GM19397 (cell line): ENCODE results near the gene CYFIP2.

ENCODE experiments used
- ATAC-seq: cut with Tn5 transposase; IDR thresholded peaks from one replicate; pipeline ENCODE4 v1.9.1; 2021; ENCODE audit warnings: mild to moderate bottlenecking, moderate library complexity; ENCODE audit not compliant: unreplicated experiment

CYFIP2 gene

DNA sequence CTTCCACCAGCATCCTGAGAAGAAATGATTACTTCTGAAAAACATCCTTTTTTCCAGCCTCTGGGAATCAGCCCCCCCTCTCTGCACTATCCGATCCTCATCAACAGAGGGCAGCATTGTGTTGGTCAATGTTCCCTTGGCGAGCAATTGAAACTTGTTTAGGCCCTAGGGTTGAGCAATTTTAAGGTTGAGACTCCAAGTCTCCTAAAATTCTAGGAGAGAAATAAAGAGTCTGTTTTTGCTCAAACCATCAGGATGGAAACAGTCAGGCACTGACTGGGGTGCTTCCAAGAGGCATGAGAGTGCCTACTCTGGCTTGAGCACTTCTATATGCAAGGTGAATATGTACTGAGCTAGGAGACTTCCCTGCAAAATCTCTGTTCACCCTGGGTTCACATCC lies 12.4 kb upstream of the CYFIP2 start:
- ATAC-seq, result peak; percentile 42

DNA sequence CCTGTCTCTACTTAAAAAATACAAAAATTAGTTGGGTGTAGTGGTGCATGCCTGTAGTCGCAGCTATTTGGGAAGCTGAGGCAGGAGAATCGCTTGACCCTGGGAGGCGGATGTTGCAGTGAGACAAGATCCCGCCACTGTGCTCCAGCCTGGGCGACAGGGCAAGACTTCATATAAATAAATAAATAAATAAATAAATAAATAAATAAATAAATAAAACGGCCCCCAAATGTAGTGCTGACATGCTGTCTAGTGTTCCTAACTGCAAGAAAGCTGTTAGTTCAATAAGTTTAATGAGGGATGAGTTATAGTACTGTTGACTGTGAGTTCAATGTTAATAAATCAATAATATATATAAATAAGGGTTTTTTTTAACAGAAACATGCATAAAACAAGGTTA lies 7.5 kb upstream of the CYFIP2 start:
- no peak for ATAC-seq

DNA sequence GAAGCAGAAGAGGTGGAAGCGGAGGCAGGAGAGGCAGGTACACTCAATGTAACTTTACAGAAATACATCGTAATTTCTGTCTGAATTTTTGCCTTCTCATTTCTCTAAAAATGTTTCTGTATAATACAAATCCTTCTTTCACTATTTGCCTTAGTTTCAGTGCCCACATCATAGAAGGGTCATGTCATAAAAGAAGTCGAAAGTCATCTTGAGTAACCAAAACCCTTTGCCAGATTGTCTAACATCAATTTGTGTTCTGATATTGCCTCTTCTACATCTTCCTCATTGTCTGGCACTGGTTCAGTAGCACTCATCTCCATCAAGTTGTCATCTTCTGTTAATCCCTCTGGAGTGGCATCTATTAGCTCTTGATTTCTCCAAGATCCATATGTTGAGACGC lies 6.2 kb upstream of the CYFIP2 start:
- ATAC-seq, result no peak

DNA sequence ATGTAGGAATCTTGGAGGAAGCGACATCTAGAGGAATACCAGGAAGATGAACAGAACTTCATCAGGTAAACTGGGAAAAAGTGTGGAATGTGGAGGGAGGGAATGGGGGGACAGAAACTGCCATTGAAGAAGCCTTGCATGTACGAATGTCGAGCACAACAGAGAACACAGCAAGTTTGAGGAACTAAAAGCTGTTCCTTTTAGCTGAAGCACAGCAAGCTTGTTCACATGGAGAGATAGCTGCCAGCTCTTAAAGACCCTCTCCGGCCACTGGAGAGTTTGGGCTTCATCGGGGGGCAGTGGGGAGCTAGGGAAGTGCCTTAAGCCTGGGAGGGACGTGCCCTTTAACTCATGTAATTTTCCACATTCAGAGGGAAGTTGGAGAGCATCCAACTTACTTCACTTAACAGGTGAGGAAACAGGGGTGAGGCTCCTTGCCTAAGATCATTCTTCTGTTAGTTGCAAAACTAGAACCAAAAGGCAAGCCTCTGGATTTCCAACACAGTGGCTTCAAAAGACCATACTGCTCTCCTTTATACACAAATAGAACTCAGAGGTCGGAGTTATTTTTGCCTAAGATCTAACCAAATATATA lies 2.3 kb upstream of the CYFIP2 start:
- ATAC-seq, result no peak

DNA sequence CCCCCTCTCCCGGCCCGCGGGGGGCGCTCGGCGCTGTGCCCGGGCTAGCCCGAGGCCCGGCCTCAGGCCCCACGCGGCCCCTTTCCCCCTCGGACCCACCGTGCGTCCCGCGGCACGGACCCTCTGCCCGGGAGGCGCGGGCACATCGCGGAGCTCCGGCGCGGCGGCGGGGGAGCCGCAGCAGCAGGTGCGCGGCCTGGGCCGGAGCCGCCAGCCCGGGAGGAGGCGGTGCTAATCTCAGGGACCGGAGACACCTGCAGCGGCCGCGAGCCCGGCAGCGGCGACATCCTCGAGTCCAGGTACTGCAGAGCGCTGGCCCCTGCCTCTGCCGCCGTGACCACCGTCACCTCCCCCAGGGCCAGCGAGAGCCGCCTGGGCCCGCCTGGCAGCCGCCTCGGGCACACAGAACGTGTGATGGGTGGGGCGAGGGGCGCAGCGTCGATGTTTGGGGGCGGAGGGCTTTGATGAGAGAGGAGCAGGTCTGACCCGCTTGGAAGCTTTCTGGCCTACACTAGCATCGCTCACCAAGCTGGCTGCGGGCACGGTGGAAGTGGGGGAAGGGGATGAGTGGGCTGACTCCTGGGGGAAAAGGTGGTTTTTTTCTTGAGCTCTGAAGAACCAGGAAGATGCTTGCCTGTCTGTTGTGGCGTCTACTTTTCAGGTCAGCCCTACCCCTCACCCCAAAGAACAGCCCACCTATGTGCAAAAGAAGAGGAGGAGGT lies 524 bp downstream of the CYFIP2 start:
- ATAC-seq, result peak; percentile 54

DNA sequence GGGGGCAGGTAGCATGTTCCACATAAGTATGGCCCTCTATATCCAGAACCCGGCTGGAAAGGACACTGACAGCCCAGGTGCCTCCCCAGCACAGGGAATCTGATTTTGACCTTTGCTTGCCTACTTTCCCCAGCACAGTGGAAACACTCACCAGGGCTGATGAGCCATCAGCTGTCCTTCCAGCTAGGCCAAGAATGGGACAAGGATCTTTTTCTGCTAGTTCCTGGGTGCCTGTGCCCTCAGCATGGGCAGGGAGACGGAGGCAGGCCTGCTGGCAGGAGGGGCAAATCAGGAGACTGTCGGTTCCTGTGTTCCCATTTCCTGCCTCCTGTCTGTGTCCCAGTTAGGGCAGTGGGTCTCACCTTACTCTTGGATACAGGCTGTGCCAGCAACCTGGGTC lies 1.1 kb downstream of the CYFIP2 start:
- ATAC-seq, result no peak

DNA sequence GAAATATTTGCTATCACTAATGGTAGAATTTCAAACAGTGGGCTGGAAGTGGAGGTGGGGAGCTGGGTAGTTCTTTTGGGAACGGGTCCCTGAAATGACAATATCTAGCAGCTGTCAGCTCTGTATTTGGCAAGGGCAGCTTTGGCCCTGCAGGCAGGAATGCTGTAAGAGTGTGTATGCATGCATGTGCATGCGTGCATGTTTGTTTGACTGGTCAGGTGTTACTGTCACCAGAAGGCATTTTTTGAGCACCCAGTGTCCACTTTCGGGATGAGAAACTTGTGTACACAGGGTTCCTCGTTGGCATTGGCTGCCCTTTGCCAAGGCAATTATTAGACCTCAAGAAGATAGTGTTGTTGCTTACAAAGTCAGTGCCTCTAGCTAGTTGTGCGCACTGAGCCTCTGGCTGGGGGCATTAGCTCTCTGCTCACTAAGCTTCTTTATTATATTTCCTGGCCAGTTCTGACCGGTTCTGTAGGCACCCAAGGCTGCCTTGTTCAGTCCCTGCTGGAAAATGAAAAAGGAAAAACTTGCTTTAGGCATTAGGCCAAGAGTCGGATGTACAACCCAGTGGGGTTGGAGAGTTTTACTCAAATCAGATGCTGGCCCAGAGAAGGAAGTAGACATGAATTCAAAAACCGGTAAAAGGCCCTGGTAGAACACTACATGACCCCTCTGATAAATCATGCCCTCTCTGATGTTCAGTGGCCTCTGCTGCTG lies 2.0 kb downstream of the CYFIP2 start:
- no peak for ATAC-seq

DNA sequence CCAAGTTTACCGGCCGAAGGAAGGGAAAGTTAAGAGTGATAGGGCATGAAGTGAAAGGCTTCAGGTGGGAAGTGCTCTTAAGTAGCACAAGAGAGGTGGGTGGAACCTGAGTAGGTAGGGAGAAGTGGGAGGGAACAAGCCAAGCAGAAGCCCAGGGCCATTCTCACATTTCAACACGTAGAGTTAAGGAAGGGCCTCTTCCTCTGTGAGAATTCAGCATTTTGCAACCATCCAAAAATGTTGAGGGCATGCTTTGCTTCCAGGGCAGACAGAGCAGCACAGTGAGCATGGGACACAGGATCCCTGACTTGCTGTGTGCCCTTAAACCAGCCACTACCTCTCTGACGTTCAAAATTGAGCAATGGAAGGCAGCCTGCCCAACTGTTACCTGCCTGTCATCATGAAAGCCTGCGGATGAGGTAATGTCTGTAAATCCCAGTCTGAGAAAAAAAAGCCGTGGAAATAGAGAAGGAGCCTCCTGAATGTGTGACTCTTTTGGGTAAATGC lies 3.3 kb downstream of the CYFIP2 start:
- no peak for ATAC-seq

DNA sequence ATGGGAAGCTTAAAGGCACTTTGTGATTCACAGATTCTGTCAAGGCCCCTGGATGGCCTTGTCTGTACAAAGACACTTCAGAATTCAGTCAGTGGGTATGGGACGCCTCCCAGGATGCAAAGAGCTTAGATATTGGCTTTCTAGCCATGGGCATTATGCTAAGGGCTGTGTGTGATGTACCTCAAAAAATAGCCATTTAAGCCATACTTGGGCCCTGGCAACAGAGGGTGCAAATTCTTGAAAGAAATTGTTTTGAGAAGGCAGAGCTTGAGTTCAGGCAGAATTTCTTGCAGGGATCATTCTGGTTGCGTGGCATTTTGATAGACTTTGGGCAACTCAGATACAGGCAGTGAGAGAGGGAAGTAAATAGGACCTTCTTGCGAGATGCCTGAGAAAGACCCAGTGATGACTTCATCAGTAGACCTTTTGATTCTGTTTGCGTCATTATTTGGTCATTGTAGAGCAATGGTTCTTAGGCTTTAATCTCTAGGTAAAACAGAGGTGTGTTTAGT lies 3.9 kb downstream of the CYFIP2 start:
- no peak for ATAC-seq

DNA sequence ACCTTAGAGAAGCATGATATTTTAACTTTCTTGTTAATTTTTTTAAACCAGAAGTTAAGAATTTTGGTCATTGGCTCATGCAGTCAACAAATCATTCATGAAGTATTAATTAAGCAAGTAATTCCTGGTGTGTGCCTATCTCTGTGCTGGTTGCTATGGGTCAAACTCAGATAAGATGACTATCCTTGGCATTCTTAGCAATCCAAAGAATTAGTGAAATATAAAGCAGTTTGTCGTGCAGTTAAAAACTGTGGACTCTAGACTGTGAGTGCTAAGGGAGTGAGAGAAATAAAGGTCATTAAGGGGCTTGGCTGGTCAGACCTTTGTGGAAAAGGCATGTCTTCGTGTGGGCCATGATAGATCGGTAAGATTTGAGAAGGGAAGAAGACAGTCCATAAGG lies 4.8 kb downstream of the CYFIP2 start:
- ATAC-seq, result no peak

DNA sequence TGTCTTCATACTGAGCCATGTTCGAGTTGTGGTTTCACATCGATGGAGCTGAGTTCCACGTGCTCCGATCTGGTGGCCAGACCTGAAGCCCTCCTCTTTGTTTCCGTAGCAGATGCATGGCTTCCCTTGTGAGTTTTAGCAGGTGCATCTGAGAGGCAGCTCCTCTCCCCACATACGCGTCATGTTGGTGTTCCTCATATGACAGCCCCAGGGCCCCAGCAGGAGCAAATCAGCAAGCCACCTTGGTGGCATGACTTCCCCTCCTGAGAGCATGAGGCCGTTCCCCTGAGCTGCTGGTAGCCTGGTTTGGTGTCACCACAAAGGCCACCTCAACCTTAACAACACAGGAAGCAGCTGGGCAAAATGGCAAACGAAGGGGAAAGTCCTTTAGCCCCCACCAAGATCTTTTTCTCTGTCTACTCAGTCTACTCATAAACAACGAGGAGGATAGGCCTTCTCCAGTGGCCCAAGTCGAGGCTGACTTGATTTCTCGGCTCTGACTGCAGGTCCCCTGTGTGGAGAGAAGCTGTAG lies 5.9 kb downstream of the CYFIP2 start:
- ATAC-seq, result peak; percentile 90

DNA sequence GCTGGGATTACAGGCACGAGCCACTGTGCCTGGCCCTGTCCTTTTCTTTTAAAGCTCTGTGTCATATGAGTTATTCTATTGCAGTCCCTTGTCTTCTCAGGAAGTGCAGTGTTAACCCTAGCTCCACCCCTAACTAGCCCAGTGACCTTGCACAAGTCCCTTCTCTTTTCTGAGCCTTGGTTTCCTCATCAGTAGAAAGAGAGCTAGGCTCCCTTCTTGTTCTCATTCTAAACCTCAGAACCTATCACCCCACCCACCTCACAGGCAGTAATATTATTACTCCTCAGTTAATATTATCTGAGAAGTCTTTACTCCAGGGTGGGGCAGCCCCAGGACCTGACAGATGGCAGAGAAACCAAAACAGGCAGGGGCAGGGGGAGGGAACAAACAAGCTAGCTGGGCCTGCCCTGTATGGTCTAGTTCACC lies 7.2 kb downstream of the CYFIP2 start:
- peak; percentile 46 for ATAC-seq

DNA sequence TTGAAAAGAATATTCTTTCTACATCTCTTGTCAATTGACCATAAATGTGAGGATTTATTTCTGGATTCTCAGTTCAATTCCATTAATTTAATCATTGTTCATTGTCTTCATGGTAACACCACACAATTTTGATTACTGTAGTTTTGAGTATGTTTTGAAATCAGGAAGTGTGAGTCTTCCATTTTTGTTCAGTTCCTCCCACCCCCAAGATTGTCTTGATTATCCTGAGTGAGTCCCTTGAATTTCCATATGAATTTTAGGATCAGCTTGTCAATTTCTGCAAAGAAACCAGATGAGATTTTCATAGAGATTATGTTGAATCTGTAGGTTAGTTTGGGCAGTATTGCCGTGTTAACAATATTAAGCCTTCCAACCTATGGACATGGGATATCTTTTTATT lies 9.5 kb downstream of the CYFIP2 start:
- ATAC-seq, result no peak

DNA sequence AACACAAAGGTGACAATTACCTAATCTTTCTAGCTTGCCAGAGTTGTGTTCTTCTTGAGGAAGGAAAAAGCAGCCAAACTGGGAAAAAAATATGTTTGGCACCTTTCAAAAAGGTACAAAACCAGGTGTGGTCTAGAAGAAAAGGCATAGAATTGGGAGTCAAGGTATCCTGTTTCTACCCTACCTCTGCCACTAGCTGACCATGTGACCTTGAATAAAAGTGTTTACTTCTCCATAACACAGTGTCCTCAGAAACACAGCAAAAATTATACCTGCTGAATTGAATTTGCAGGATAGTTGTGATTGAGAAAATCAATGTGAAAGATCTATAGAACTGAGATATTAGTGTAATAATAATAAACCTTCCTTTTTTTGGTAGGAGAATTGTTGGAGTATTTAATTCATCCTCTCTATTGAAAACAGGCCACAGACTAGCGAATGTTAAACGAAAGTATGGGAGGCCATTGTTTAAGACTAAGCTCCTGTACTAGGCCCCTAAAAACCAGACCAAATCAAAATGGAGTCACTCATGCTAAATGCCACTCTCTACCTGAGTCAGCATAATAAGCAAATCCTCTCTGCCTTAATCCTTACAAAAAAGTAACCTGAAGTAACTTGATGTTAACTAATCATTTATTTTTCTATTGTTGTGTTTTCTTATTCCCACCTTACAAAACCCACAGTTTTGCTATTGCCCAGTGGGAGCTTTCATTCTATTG lies 12.6 kb downstream of the CYFIP2 start:
- ATAC-seq, result no peak

DNA sequence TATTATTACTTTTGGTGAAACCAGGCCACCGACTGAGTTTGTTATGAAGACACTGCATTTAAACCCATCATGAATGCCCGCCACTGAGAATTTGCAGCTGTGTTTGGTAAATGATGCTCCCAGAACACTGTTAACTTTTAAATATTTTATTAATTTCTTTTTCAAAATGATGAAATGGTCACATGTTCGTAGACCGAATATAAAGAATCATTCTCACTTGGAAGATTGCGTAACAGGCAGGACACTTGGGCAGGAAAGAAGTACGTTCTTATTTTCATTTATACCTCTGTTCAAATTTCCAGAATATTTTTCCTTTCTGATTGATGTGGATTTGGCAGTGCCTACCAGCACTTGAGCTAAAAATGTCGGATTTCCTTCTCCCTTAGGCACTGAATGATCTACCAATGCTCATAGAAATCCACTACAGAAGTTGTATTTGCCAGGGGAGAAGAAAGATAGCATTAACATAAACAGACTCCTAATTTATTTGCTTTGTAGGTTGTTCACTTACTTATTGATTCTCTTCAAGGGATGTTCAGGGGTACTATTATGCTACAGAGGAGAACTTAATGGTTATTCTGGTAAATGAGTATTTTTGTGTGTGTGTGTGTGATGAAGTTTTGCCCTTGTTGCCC lies 13.8 kb downstream of the CYFIP2 start:
- no peak for ATAC-seq

DNA sequence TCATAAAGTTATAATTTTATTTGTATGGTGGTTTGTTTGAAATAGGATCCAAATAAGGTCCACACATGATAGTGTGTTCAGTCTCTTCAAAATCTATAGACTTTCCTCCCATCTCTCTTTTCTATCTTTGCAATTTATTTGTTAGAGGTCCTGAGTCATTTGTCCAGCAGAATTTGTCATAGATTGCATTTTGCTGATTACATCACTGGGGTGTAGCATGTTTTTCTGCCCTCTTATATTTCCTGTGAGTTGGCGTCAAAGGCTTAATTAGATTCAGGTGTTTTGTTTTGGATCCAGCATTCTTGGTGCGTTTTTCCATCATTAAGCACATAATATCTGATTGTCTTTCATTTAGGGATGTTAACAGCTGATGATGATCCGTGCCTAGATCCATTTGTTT lies 15.0 kb downstream of the CYFIP2 start:
- ATAC-seq, result no peak

DNA sequence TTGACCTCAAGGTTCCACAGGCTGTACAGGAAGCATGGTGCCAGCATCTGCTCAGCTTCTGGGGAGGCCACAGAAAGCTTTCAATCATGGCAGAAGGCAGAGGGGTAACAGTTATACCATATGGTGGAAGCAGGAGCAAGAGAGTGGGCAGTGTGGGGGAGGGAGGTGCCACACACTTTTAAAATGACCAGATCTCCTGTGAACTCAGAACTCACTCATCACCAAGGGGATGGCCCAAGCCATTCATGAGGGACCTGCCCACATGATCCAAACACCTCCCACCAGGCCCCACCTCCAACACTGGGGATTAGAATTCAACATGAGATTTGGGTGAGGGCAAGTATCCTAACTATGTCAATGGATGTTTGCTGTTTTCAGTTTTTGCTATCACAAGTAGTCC lies 16.2 kb downstream of the CYFIP2 start:
- ATAC-seq, result no peak

DNA sequence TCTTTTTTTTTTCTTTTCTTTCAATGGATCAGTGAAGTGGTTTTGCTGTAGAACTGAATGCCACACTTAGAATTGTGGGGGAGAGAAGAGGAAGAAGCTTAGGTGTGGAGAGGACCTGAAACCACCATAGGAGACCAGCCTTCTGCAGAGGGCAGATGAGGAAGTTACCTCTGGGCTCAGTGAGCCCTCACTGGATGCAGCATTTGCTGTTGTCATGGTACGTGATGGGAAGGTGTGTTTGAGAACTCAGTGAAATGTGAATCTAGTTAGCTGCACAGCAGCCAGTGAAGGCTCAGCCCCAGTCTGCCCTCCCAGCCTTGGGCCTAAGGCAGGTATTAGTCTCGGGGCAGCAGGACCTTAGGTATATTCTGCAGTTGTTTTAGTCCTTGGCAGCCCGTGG lies 17.5 kb downstream of the CYFIP2 start:
- peak; percentile 98 for ATAC-seq

DNA sequence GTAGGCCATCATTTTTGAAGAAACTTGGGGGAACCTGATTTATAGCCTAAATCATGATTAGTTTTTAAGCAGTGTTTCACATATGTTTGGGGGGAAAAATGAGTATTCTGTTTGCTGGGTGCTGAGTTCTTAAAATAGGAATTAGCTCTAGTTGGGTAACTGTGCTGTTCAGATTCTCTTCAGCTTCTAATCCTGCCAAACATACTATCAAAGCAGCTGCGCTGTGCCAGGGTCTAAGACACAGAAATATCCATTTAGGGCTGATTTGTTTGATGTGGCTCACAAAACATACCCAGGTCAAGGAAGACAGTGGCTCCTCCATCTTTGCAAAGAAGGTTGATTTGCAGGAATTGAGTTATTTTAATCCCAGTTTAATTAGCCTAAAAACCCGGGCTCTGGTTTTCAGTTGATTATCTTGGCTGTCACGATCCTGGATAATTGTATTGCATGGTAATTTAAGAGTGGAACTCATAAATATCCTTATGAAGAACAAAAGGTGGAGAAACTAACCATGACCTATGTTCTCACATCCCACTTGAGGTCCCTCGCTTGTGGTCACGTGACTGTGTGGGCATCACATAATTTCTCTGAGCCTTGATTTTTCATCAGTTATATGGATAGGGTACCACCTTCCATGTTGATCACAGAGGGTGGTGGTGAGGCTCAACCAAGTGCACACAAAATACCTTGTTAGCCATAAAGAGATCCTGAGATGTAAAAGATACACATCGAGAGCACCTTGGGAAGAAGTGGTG lies 18.7 kb downstream of the CYFIP2 start:
- no peak for ATAC-seq
